IPS-18c (cell line): Measurements from ENCODE around the gene NKX6-2.
"Not testable (repeated sequence)": the region's sequence is repeated elsewhere in the genome, so short reads cannot be mapped to it uniquely, and the experiment has no call there.

ENCODE experiments used
- H3K4me3 ChIP-seq: 2 replicates; pipeline ENCODE4 v1.7.0; 2013; ENCODE audit warnings: low read depth, mild to moderate bottlenecking, low read length, moderate library complexity; ENCODE audit not compliant: insufficient read depth
- H3K9me3 ChIP-seq: one replicate; pipeline ENCODE4 v1.6.1; 2013; ENCODE audit warnings: mild to moderate bottlenecking, low read length, moderate library complexity; ENCODE audit not compliant: control insufficient read depth, insufficient read depth

Gene NKX6-2

GRCh38 chr10:132752961-132753360 lies 33.0 kb downstream of the NKX6-2 start:
- H3K4me3 ChIP-seq, result no peak overlapping the region
- H3K9me3 ChIP-seq, result no peaks in the 10 kb centered on the region

GRCh38 chr10:132752378-132752777 lies 33.6 kb downstream of the NKX6-2 start:
- no peak overlapping the region for H3K4me3 ChIP-seq
- no peaks in the 10 kb centered on the region for H3K9me3 ChIP-seq

- no peaks in the 10 kb centered on the region for H3K9me3 ChIP-seq
These were observed 35.0 kb downstream of the NKX6-2 start for GRCh38 chr10:132750936-132751335.

GRCh38 chr10:132749371-132749795 lies 36.6 kb downstream of the NKX6-2 start:
- Histone ChIP-seq H3K4me3 (no peak overlapping the region), H3K9me3 (no peaks in the 10 kb centered on the region)

More at GRCh38 chr10:132750936-132751335, 35.0 kb downstream of the NKX6-2 start:
- H3K4me3 ChIP-seq, result no peak overlapping the region

GRCh38 chr10:132748545-132749370 lies 37.2 kb downstream of the NKX6-2 start:
- no peak overlapping the region for H3K4me3 ChIP-seq
- H3K9me3 ChIP-seq, result no peaks in the 10 kb centered on the region

- Histone ChIP-seq H3K9me3 (no peaks in the 10 kb centered on the region), H3K4me3 (no peak overlapping the region)
These were observed 37.8 kb downstream of the NKX6-2 start for GRCh38 chr10:132748135-132748534.

GRCh38 chr10:132746801-132747625 lies 38.9 kb downstream of the NKX6-2 start:
- Histone ChIP-seq H3K9me3 (no peaks in the 10 kb centered on the region), H3K4me3 (no peak overlapping the region)

GRCh38 chr10:132746386-132746785 lies 39.6 kb downstream of the NKX6-2 start:
- Histone ChIP-seq H3K4me3 (no peak overlapping the region), H3K9me3 (no peaks in the 10 kb centered on the region)

GRCh38 chr10:132745971-132746370 lies 40.0 kb downstream of the NKX6-2 start:
- Histone ChIP-seq H3K9me3 (no peaks in the 10 kb centered on the region), H3K4me3 (no peak overlapping the region)

GRCh38 chr10:132745511-132745910 lies 40.4 kb downstream of the NKX6-2 start:
- Histone ChIP-seq H3K4me3 (no peak overlapping the region), H3K9me3 (no peaks in the 10 kb centered on the region)

GRCh38 chr10:132744839-132745238 lies 41.1 kb downstream of the NKX6-2 start:
- Histone ChIP-seq H3K4me3 (no peak overlapping the region), H3K9me3 (no peaks in the 10 kb centered on the region)

GRCh38 chr10:132743925-132744490 lies 41.9 kb downstream of the NKX6-2 start:
- Histone ChIP-seq H3K9me3 (no peaks in the 10 kb centered on the region), H3K4me3 (no peak overlapping the region)

GRCh38 chr10:132743196-132743924 lies 42.6 kb downstream of the NKX6-2 start:
- not testable (repeated sequence) for H3K9me3 ChIP-seq, H3K4me3 ChIP-seq

GRCh38 chr10:132742837-132743194 lies 43.1 kb downstream of the NKX6-2 start:
- no peak overlapping the region for H3K4me3 ChIP-seq
- no peaks in the 10 kb centered on the region for H3K9me3 ChIP-seq

GRCh38 chr10:132742167-132742836 lies 43.6 kb downstream of the NKX6-2 start:
- Histone ChIP-seq H3K9me3 (no peaks in the 10 kb centered on the region), H3K4me3 (no peak overlapping the region)

GRCh38 chr10:132740588-132740987 lies 45.4 kb downstream of the NKX6-2 start:
- Histone ChIP-seq H3K4me3 (no peak overlapping the region), H3K9me3 (no peaks in the 10 kb centered on the region)

GRCh38 chr10:132739225-132739613 lies 46.7 kb downstream of the NKX6-2 start:
- Histone ChIP-seq H3K4me3 (no peak overlapping the region), H3K9me3 (no peaks in the 10 kb centered on the region)
